ENCODE data around the gene MYO1E.

MYO1E gene

GRCh38 chr15:59218710-59219109, 154.0 kb downstream of the MYO1E start:
- no peak overlapping the region for H3K4me3 ChIP-seq (replicated peaks; ENCODE audit: low read depth, low read length)
- no peak for TF ChIP-seq CTCF (IDR thresholded peaks at IDR 0.05; ENCODE audit: low read length, missing control alignments)
- DNase-seq (ENCODE audit: low read depth) = no peak

- DNase-seq (ENCODE audit: low read depth) = no peak
- no peak for TF ChIP-seq CTCF (IDR thresholded peaks at IDR 0.05; ENCODE audit: low read length, missing control alignments)
- no peak overlapping the region for H3K4me3 ChIP-seq (replicated peaks; ENCODE audit: low read depth, low read length)
These were observed 154.7 kb downstream of the MYO1E start for GRCh38 chr15:59217876-59218498.

- H3K4me3 ChIP-seq (replicated peaks; ENCODE audit: low read depth, low read length) = no peak overlapping the region
- TF ChIP-seq CTCF (IDR thresholded peaks at IDR 0.05; ENCODE audit: low read length, missing control alignments) = no peak
- DNase-seq (ENCODE audit: low read depth) = no peak
These were observed 155.8 kb downstream of the MYO1E start for GRCh38 chr15:59216911-59217310.

- TF ChIP-seq CTCF (IDR thresholded peaks at IDR 0.05; ENCODE audit: low read length, missing control alignments) = no peak
- DNase-seq (ENCODE audit: low read depth) = no peak
- no peak overlapping the region for H3K4me3 ChIP-seq (replicated peaks; ENCODE audit: low read depth, low read length)
These were observed 162.5 kb downstream of the MYO1E start for GRCh38 chr15:59210186-59210585.

- H3K4me3 ChIP-seq (replicated peaks; ENCODE audit: low read depth, low read length) = no peak overlapping the region
- DNase-seq (ENCODE audit: low read depth) = no peak
- no peak for TF ChIP-seq CTCF (IDR thresholded peaks at IDR 0.05; ENCODE audit: low read length, missing control alignments)
These were observed 163.9 kb downstream of the MYO1E start for GRCh38 chr15:59208613-59209249.

- TF ChIP-seq CTCF (IDR thresholded peaks at IDR 0.05; ENCODE audit: low read length, missing control alignments) = no peak
- H3K4me3 ChIP-seq (replicated peaks; ENCODE audit: low read depth, low read length) = no peak within 1 kb of the TSS
- DNase-seq (ENCODE audit: low read depth) = no peak
These were observed 166.0 kb downstream of the MYO1E start, which contains the start of gene LDHAL6B for GRCh38 chr15:59206623-59207183. Gene LDHAL6B (plus strand): TSS chr15:59206843. CDS start chr15:59206941, 98 bp downstream.
